Neural cell (in vitro differentiated cells): ENCODE measurements around the gene CARS2. TPM values are rescaled to one million over a fixed set of nuclear protein-coding genes. Genes with fewer than 3 reads are reported as not detected.

Source experiments
- H2AFZ ChIP-seq: fragments of 200-600, 300-800 bp; sonication (generic), shearing (Covaris generic); 2 replicates; pipeline ENCODE4 v1.6.0; 2014; ENCODE audit warnings: low read depth, mild to moderate bottlenecking, antibody characterized with exemption, low read length, moderate library complexity
- H3F3A ChIP-seq: fragments of 200-600 bp; shearing (Covaris generic); 2 replicates; pipeline ENCODE4 v1.6.1; 2016; ENCODE audit warnings: mild to moderate bottlenecking, moderate library complexity, mixed read lengths, antibody characterized with exemption, low read length; ENCODE audit not compliant: insufficient read depth, poor library complexity, severe bottlenecking
- H3K27ac ChIP-seq: fragments of 200-600, 300-800 bp; sonication (generic), shearing (Covaris generic); 2 replicates; pipeline ENCODE4 v1.5.1; 2014; ENCODE audit warnings: mild to moderate bottlenecking, low read length, moderate library complexity
- H3K27me3 ChIP-seq: fragments of 300-800, 200-600 bp; sonication (generic), shearing (Covaris generic); 2 replicates; pipeline ENCODE4 v1.6.0; 2014; ENCODE audit warnings: mild to moderate bottlenecking, low read depth, low read length, moderate library complexity; ENCODE audit not compliant: insufficient read depth
- H3K36me3 ChIP-seq: fragments of 300-800, 200-600 bp; sonication (generic), shearing (Covaris generic); 2 replicates; pipeline ENCODE4 v1.5.1; 2014; ENCODE audit warnings: mild to moderate bottlenecking, antibody characterized with exemption, low read length, moderate library complexity; ENCODE audit not compliant: insufficient read depth
- H3K4me2 ChIP-seq: fragments of 300-800, 200-600 bp; sonication (generic), shearing (Covaris generic); 2 replicates; pipeline ENCODE4 v1.6.0; 2014; ENCODE audit warnings: mild to moderate bottlenecking, low read length
- H3K4me3 ChIP-seq: fragments of 300-800, 200-600 bp; sonication (generic), shearing (Covaris generic); 2 replicates; pipeline ENCODE4 v1.5.1; 2014; ENCODE audit warnings: mild to moderate bottlenecking, low read length, moderate library complexity
- H3K79me2 ChIP-seq: fragments of 200-600 bp; shearing (Covaris generic); replicated peaks from 2 replicates; pipeline ENCODE4 v1.6.0; 2014; ENCODE audit warnings: mild to moderate bottlenecking, low read length, moderate library complexity; ENCODE audit not compliant: insufficient read depth
- H3K9ac ChIP-seq: fragments of 300-800, 200-600 bp; sonication (generic), shearing (Covaris generic); 2 replicates; pipeline ENCODE4 v1.6.1; 2016; ENCODE audit warnings: mild to moderate bottlenecking, low read length, mixed read lengths
- H3K9me2 ChIP-seq: fragments of 200-600 bp; shearing (Covaris generic); 2 replicates; pipeline ENCODE4 v1.6.1; 2016; ENCODE audit warnings: mild to moderate bottlenecking, low read length, mixed read lengths; ENCODE audit not compliant: insufficient read depth
- H3K9me3 ChIP-seq: fragments of 200-600, 300-800 bp; sonication (generic), shearing (Covaris generic); 2 replicates; pipeline ENCODE4 v1.6.1; 2016; ENCODE audit warnings: mild to moderate bottlenecking, mixed run types, low read length, moderate library complexity, mixed read lengths
- H4K20me1 ChIP-seq: fragments of 200-600 bp; shearing (Covaris generic); 2 replicates; pipeline ENCODE4 v1.6.1; 2016; ENCODE audit warnings: mild to moderate bottlenecking, mixed run types; ENCODE audit not compliant: insufficient read depth
- EP300 ChIP-seq: fragments of 450-650 bp; conservative IDR thresholded peaks from 2 replicates; pipeline ENCODE4 v1.6.1; 2014; ENCODE audit warnings: antibody characterized with exemption, mild to moderate bottlenecking, moderate library complexity; ENCODE audit not compliant: poor library complexity, severe bottlenecking
- EZH2 ChIP-seq: fragments of 200-600, 300-800 bp; shearing (Covaris generic), sonication (generic); IDR thresholded peaks from 2 replicates; pipeline ENCODE4 v1.6.1; 2014; ENCODE audit warnings: antibody characterized with exemption, low read length, borderline replicate concordance, mild to moderate bottlenecking; ENCODE audit not compliant: insufficient read depth, poor library complexity, severe bottlenecking
- MXI1 ChIP-seq: fragments of 450-650 bp; conservative IDR thresholded peaks from 2 replicates; pipeline ENCODE4 v1.6.1; 2014; ENCODE audit warnings: antibody characterized with exemption, mild to moderate bottlenecking; ENCODE audit not compliant: poor library complexity, severe bottlenecking
- POLR2AphosphoS5 ChIP-seq: IDR thresholded peaks from 2 replicates; pipeline ENCODE4 v1.6.1; 2012
- RAD21 ChIP-seq: fragments of 450-650 bp; conservative IDR thresholded peaks from 2 replicates; pipeline ENCODE4 v1.6.1; 2014; ENCODE audit warnings: antibody characterized with exemption, mild to moderate bottlenecking, moderate library complexity
- REST ChIP-seq: IDR thresholded peaks from 2 replicates; pipeline ENCODE4 v1.6.1; 2012; ENCODE audit warnings: borderline replicate concordance
- SMC3 ChIP-seq: fragments of 450-650 bp; conservative IDR thresholded peaks from 2 replicates; pipeline ENCODE4 v1.6.1; 2014; ENCODE audit warnings: antibody characterized with exemption, mild to moderate bottlenecking, moderate library complexity; ENCODE audit not compliant: poor library complexity
- TAF1 ChIP-seq: IDR thresholded peaks from 2 replicates; pipeline ENCODE4 v1.6.1; 2012; ENCODE audit warnings: low read depth
- polyA plus RNA-seq: library from polyadenylated mRNA; depleted of rRNA; stranded (reverse); fragments of >200 nt; gene quantifications from 2 replicates; pipeline ENCODE4 v1.2.3, GENCODE V29; 2014
- TF ChIP-seq, protein P1 (sequence below): fragments of 450-650 bp; IDR thresholded peaks from 2 replicates; pipeline ENCODE4 v1.5.1; 2014; ENCODE audit warnings: antibody characterized with exemption, mild to moderate bottlenecking, moderate library complexity; ENCODE audit not compliant: poor library complexity, severe bottlenecking

The CARS2 gene
- polyA plus RNA-seq, 1 donor from 2014 or later, result 92.2 TPM

DNA sequence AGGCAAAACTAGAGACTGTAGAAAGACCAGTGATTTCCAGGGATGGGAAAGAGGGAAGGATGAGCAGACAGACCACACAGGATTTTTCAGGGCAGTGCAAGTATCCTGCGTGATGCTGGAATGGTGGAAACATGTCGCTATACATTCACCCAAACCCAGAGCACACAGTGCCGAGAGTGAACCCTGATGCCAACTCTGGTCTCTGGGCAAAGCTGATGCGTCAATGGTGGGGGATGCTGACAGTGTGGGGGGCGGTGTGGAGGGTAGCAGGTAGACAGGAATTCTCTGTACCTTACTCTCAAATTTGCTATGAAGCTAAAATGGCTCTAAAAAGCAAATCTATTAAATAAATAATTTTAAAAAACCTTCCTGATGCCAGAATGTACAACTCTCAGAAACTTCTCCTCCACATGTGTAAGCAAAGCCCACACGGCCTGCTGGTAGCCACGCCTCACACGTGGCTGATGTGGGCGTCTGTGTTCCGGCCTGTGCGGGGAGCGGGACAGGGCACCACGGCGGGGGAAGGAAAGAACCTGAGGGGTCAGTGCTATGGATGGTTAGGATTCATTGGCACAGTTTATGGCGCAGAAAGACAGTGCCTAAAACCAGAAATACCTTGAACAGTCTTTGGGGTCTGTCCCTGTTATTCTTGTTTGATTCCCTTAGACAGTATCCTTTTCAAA, 23.9 kb downstream of the CARS2 start:
- no peaks in the 10 kb centered on the region for H3K27me3 ChIP-seq
- no peaks in the 10 kb centered on the region for H3K9me3 ChIP-seq
- no peak for TF ChIP-seq EP300
- TF ChIP-seq SMC3, result no peak
- TF ChIP-seq, protein P1, sequence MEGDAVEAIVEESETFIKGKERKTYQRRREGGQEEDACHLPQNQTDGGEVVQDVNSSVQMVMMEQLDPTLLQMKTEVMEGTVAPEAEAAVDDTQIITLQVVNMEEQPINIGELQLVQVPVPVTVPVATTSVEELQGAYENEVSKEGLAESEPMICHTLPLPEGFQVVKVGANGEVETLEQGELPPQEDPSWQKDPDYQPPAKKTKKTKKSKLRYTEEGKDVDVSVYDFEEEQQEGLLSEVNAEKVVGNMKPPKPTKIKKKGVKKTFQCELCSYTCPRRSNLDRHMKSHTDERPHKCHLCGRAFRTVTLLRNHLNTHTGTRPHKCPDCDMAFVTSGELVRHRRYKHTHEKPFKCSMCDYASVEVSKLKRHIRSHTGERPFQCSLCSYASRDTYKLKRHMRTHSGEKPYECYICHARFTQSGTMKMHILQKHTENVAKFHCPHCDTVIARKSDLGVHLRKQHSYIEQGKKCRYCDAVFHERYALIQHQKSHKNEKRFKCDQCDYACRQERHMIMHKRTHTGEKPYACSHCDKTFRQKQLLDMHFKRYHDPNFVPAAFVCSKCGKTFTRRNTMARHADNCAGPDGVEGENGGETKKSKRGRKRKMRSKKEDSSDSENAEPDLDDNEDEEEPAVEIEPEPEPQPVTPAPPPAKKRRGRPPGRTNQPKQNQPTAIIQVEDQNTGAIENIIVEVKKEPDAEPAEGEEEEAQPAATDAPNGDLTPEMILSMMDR, result no peak
- no peak for TF ChIP-seq TAF1
- no peak for TF ChIP-seq REST
- TF ChIP-seq POLR2AphosphoS5, result no peak
- no peak for TF ChIP-seq EZH2
- no peak for TF ChIP-seq RAD21
- no peak for TF ChIP-seq MXI1
- H3K79me2 ChIP-seq, result no peaks in the 10 kb centered on the region
- H3F3A ChIP-seq, result no peaks in the 10 kb centered on the region
- H4K20me1 ChIP-seq, result no peaks in the 10 kb centered on the region
- H2AFZ ChIP-seq, result no peak overlapping the region
- H3K9me2 ChIP-seq, result no peaks in the 10 kb centered on the region
- no peak overlapping the region for H3K4me2 ChIP-seq
- peaks cover 5% of the 10 kb centered on the region for H3K36me3 ChIP-seq
- no peak overlapping the region for H3K27ac ChIP-seq
- H3K9ac ChIP-seq, result no peak overlapping the region
- H3K4me3 ChIP-seq, result no peak overlapping the region

DNA sequence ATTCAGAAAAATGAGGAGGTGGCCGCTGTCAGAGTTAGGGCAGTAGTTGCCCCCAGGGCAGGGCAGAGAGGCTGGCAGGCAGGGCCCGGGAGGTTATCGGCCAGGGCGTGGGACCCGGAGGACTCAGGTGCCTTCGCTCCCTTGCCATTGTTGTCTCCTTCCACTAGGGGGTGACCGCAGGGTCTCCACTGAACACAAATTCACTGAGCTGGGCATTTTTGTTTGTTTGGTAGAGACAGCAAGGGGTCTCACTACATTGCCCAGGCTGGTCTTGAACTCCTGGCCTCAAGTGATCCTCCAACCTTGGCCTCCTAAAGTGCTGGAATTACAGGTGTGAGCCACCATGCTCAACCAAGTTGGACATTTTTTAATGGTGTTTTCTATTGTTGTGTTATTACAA, 25.1 kb downstream of the CARS2 start:
- Histone ChIP-seq H3K9me3 (no peaks in the 10 kb centered on the region), H3K9me2 (no peaks in the 10 kb centered on the region), H2AFZ (no peak overlapping the region), H3K27ac (no peak overlapping the region), H3K27me3 (no peaks in the 10 kb centered on the region), H3K36me3 (peaks cover 5% of the 10 kb centered on the region), H4K20me1 (no peaks in the 10 kb centered on the region), H3F3A (no peaks in the 10 kb centered on the region), H3K9ac (no peak overlapping the region), H3K4me2 (no peak overlapping the region), H3K4me3 (no peak overlapping the region), H3K79me2 (no peaks in the 10 kb centered on the region)
- TF ChIP-seq EZH2 (no peak), EP300 (no peak), TAF1 (no peak), REST (no peak), POLR2AphosphoS5 (no peak), MXI1 (no peak), RAD21 (no peak), SMC3 (no peak)
- TF ChIP-seq, protein P1, result no peak
